K562 (cell line): Measurements from ENCODE around the gene ELMO1. TPM values are rescaled to one million over a fixed set of nuclear protein-coding genes. Genes with fewer than 3 reads are reported as not detected.

ENCODE experiments used
- CREB3 ChIP-seq: fragments of 450-650 bp; conservative IDR thresholded peaks from 2 replicates; pipeline ENCODE4 v1.6.1; 2016; ENCODE audit warnings: missing genetic modification characterization, low read depth, mild to moderate bottlenecking, missing compliant biosample characterization, moderate library complexity
- HDAC3 ChIP-seq: fragments of 450-650 bp; IDR thresholded peaks from 2 replicates; pipeline ENCODE4 v1.6.1; 2018; ENCODE audit warnings: borderline replicate concordance, mild to moderate bottlenecking, moderate library complexity; ENCODE audit not compliant: partially characterized antibody
- HMG20B ChIP-seq: fragments of 250-450 bp; sonication (Bioruptor Pico); IDR thresholded peaks from 2 replicates; pipeline ENCODE4 v1.5.0; 2021; ENCODE audit warnings: mild to moderate bottlenecking
- HOXB6 ChIP-seq: fragments of 250-450 bp; sonication (Bioruptor Pico); IDR thresholded peaks from 2 replicates; pipeline ENCODE4 v1.5.1; 2022; ENCODE audit warnings: mild to moderate bottlenecking, borderline replicate concordance
- IFI16 ChIP-seq: fragments of 250-450 bp; sonication (Bioruptor Pico); IDR thresholded peaks from 2 replicates; pipeline ENCODE4 v2.1.2; 2022; ENCODE audit warnings: mild to moderate bottlenecking, inconsistent platforms
- NCOR1 ChIP-seq: fragments of 450-650 bp; IDR thresholded peaks from 2 replicates; pipeline ENCODE4 v1.6.1; 2016; ENCODE audit warnings: mild to moderate bottlenecking, moderate library complexity
- PBX2 ChIP-seq, 2 experiments: IDR thresholded peaks in 1 of 2; conservative IDR thresholded peaks in 1 of 2; 2 replicates each; pipeline ENCODE4 v1.6.1; 2016; ENCODE audit warnings: low read depth in 2 of 2, mild to moderate bottlenecking in 1 of 2, missing compliant biosample characterization in 1 of 2, missing genetic modification characterization in 1 of 2, moderate library complexity in 1 of 2
- SIN3B ChIP-seq: fragments of 450-650 bp; IDR thresholded peaks from 2 replicates; pipeline ENCODE4 v1.6.1; 2017; ENCODE audit warnings: low read depth, mild to moderate bottlenecking, moderate library complexity
- SUPT5H ChIP-seq: fragments of 450-650 bp; IDR thresholded peaks from 2 replicates; pipeline ENCODE4 v1.6.1; 2016
- ZNF280A ChIP-seq: fragments of 450-650 bp; IDR thresholded peaks from 2 replicates; pipeline ENCODE4 v1.6.1; 2018; ENCODE audit warnings: mild to moderate bottlenecking, low read depth; ENCODE audit not compliant: partially characterized antibody
- ZNF384 ChIP-seq: IDR thresholded peaks from 2 replicates; pipeline ENCODE4 v1.6.1; 2012; ENCODE audit warnings: low read depth, low read length, improper control_type of control experiment
- ZZZ3 ChIP-seq: fragments of 450-650 bp; IDR thresholded peaks from 2 replicates; pipeline ENCODE4 v1.6.1; 2016; ENCODE audit warnings: antibody characterized with exemption, mild to moderate bottlenecking, moderate library complexity
- polyA plus RNA-seq, 8 experiments: library from polyadenylated mRNA; depleted of rRNA in 4 of 8; stranded (reverse) in 5 of 8; unstranded in 3 of 8; fragments of >200 nt; fragmentation: Nextera tagmentation in 2 of 8; fragmentation: Illumina TruSeq in 1 of 8; extraction: Ambion mirVana in 2 of 8; extraction: Trizol in 1 of 8; gene quantifications; 2 replicates each; pipeline versions ENCODE4 v1.2.1 to v1.2.3, GENCODE V29; 2011 to 2014; ENCODE audit warnings: inconsistent platforms in 1 of 8, missing spikeins in 1 of 8
- total RNA-seq, 7 experiments: library from RNA; depleted of rRNA in 6 of 7; stranded (reverse); fragments of >200 nt in 6 of 7; fragmentation: Illumina TruSeq in 2 of 7; extraction: Trizol in 2 of 7; gene quantifications; 2 replicates each; pipeline versions ENCODE4 v1.2.1 to v1.2.3, GENCODE V29; 2011 to 2021; ENCODE audit warnings: low replicate concordance in 1 of 7

The ELMO1 gene
- total and polyA plus RNA-seq, 9 of the 15 experiments (the other 6 are each of a cell fraction or from before 2014, with no cell fraction given): 0.36 to 7.2 (median 3.6) TPM

GRCh38 chr7:37424521-37424920 lies 24.1 kb downstream of the ELMO1 start (continued):
- TF ChIP-seq PBX2 (CRISPR knock-in tag; IDR thresholded peaks at IDR 0.05; ENCODE audit: low read depth): no peak
- no peak for TF ChIP-seq PBX2 (tag; conservative IDR thresholded peaks at IDR 0.05; ENCODE audit: low read depth)
- TF ChIP-seq NCOR1: no peak
- TF ChIP-seq CREB3 (tag): no peak
- TF ChIP-seq HOXB6: no peak
- no peak for TF ChIP-seq HDAC3
- no peak for TF ChIP-seq ZNF280A
- TF ChIP-seq SIN3B: no peak
- no peak for TF ChIP-seq HMG20B (CRISPR knock-in tag)
- TF ChIP-seq ZZZ3: no peak
- TF ChIP-seq IFI16 (CRISPR knock-in tag): no peak
- TF ChIP-seq SUPT5H: no peak
- TF ChIP-seq ZNF384: no peak
- TF ChIP-seq, all 486 proteins: peak for 0
